HG03039 (cell line): ENCODE data around the gene BNIP3.

Experiments
- ATAC-seq: cut with Tn5 transposase; IDR thresholded peaks from one replicate; pipeline ENCODE4 v1.9.1; 2021; ENCODE audit warnings: mild to moderate bottlenecking, moderate library complexity; ENCODE audit not compliant: unreplicated experiment

BNIP3 gene

GRCh38 chr10:131978851-131979250 is 2.9 kb downstream of the BNIP3 start:
- no peak for ATAC-seq

GRCh38 chr10:131978366-131978765 is 3.4 kb downstream of the BNIP3 start:
- no peak for ATAC-seq

GRCh38 chr10:131977323-131978096 is 4.2 kb downstream of the BNIP3 start:
- no peak for ATAC-seq

DNA sequence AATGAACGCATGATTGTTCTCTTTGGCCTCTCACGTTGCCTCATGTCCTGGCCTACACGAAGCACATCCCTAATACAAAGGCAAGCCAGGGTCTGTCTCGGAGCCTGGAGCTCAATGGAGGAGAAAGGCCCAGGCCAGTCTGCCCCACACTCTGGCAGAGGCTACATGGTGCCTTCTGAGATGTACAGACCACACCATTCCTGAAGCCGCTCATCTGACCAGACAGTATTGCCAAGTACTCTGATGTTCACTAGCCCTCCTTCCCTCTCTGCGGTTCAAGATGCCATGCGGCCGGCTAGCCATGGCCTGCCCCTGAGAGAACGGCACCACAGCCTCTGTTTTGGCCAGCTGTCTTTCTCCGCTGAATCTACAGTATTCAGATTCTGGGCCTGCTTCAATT is 5.9 kb downstream of the BNIP3 start:
- ATAC-seq: no peak

DNA sequence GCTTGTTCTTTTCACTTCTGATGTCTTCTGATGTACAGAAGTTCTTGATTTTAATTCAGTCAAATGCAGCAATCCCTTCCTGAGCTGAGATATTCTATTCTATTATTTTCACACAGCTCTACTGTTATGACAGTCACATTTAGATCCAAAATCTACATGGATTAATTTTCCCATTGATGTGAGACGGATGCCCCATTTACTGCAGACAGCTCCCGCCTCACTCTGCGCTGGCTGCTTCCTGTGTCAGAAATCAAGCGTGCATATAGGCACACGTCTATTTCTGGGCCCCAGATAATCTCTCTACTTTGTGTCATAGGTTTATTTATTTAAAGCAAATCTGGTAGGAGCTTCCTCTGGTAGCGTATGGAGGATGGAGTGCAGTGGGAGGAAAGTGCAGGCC is 6.7 kb downstream of the BNIP3 start:
- no peak for ATAC-seq

DNA sequence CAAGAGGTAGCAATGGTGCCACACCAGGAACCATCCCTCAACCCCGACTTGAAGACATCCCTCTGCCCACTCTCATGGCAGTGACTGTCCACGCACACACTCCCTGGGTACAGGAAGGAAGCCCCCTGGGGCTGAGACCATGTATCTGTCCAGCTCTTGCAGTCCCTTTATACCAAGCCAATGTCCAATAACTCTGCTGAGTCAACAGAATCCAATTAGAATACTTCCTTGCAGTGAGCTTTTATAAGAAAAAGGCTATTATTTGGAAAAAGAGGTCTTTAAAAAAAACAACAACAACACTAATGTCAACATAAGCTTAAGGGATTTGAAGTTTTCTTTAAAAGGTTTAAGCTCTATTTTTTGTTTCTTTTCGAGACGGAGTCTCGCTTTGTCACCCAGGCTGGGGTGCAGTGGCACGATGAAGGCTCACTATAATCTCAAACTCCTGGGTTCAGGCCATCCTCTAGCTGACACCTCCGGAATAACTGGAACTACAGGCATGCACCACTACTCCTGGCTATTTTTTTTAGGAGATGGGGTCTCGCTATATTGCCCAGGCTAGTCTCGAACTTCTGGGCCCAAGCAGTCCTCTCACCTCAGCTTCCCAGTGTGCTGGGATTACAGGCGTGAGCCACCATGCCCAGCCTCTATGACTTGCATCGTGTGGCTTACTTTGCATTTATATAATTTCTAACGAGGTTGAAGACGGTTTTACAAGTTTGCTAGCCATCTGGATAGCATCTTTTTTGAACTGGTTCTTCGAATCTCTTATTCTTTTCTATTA is 7.5 kb downstream of the BNIP3 start:
- no peak for ATAC-seq

DNA sequence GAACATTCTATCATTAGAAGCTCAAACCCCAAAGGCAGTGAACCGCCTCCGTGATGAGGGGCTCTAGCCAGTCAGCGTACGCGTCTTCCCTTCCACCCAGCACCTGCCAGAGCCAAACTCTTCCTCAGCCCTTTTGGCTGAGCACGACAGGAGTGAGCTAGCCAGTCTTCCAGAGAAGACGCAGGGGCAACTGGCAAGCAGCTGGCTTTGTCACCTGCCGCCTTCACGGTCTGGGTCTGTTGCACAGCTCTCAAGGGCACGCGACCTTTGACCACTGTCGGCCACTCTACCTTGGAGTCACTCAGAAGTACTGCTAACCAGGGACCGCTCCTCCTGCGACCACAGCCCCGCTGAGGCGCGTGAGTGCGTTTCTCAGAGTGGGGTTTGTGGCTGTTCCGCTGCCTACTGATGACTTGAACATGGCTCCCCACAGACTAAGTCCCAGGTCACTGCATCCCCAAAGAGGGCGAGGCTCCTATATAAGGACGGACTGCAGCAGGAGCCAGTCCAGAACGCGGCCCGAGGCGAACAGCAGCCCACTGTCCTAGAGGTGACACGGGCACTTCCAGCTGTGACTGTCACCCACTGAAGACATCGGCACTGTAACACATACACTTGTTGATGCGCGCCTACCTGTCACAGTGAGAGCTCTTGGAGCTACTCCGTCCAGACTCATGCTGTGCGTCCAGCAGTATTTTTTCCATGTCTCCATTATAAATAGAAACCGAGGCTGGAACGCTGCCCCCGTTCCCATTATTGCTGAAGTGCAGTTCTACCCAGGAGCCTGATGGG is 8.4 kb downstream of the BNIP3 start:
- no peak for ATAC-seq

DNA sequence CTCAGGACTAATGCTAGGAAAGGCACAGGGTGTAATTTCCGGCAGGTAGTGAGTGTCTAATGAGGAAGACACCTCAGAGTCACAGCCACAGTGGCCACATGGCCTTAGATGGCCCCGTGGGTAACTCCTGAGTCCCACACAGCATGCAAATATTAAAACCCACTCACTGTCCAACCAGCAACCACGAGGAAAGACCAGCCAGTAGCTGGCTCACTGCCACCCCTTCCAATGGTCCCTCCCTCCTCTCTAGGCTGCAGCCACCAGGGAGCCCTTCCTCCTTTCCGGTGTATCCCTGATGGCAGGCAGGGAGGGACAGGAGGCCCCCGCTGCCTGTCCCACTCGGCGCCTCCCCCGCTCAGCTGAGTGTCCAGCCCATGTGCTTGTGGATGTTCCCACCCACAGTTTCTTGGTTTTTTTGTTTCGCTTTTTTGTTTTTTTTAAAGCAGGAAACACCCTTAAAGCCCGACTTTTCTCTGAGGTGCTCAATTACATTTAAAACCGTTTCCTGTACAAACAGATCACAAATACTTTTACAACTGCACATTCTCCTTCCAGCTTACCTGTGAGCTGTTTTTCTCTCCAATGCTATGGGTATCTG is 9.2 kb downstream of the BNIP3 start:
- ATAC-seq: peak; percentile 42

GRCh38 chr10:131971591-131971990 is 10.1 kb downstream of the BNIP3 start:
- no peak for ATAC-seq

DNA sequence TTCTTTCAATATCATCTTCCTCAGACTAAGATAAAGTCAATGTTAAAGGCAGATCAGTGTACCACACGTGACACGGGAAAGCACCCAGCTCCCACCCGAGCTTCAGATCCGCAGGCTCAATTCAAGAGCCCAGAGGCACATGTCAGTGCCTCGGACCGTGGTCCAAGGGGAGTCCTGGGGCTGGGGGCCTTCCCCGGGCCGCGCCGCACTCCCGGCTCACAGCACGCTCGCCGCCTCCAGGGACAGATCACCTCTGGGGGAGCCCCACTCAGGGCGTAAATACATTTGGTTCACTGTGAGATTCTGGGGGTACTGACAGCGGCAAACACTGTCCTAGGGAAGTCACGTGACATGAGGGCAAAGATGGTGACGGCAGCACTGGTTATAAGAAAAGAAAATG is 10.8 kb downstream of the BNIP3 start:
- ATAC-seq: no peak

GRCh38 chr10:131968949-131969348 is 12.8 kb downstream of the BNIP3 start:
- no peak for ATAC-seq

DNA sequence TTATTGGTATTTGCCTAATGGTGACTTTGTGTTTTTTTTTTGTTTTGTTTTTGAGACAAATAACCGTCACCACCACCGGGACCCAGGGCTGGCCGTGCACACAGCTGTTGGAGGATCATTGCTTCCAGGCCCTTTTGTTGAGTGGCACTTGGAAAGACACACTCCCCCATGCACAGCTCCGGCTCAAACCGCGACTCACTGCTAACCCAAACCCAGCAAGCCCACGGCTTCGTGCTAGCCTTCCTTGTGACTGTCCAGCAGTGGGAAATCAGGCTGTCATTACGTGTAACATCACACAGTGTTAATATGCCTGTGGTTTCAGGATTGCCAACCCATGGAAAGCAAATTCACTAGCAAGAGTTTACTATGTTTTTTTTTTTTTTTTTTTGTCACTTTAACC is 17.4 kb downstream of the BNIP3 start:
- no peak for ATAC-seq

GRCh38 chr10:131963811-131964210 is 17.9 kb downstream of the BNIP3 start:
- ATAC-seq: no peak

GRCh38 chr10:131963350-131963749 is 18.4 kb downstream of the BNIP3 start:
- no peak for ATAC-seq

DNA sequence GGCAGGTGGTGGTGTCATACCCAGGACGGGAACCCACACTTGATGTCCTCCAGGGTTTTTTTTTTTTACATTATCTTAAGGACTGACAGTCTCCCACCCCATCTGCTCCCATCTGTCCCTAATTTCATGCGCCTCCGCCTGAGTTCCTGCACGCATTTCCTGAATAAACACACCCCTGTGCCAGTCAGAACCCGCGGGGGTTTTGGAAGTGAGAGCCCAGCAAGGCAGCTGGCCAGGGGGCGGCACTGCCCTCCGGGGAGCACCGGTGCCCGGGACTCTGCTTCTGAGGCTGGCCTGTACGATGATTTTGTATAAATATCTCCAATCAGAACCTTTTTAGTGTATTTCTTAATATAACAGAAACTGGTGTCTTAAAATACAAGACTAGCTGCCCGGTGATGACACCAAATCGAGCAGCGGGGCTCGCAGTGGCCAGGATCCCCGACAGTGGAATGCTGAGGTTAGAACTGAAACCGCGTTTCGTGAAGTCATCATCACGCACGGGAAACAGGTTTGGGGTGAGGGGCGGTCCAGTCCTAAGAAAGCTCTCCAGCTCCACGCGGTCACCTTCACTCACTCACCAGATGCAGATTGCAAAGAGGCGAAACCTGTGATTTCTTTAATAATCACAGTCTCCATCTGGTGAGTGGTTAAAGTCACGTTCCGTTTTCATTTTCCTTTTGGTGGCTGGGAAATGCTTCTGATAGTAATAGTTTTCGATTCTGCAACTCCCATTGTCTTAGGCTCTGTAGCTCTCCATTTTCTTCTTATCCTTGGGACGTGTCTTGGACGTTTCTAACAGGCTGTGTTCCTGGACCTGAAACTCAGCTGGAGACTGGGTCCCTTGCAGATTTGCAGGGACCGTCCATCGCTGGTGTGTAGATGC is 19.7 kb downstream of the BNIP3 start:
- no peak for ATAC-seq

GRCh38 chr10:131961047-131961776 is 20.5 kb downstream of the BNIP3 start:
- ATAC-seq: no peak

- ATAC-seq: no peak
These were observed 21.1 kb downstream of the BNIP3 start for GRCh38 chr10:131960631-131961046.

DNA sequence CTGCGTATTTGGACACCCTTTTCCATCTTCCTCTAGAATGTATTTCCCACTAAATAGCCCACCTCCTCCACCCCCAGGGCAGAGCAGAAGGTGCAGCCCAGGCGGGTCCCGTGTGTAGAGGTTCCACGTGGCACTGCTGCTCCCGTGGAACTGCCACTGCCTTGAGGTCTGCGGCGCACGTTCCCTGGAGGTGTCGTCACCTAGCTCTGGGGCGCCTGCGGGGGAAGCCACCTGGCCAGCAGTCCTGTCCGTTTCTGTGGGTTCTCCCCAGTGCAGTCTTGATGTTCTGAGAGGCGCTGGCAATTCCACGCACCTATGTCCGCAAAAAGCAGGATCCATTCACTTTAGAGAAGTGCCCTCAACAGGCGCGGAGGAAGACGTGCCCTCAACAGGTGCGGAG is 21.9 kb downstream of the BNIP3 start:
- ATAC-seq: no peak

GRCh38 chr10:131955591-131956340 is 26.0 kb downstream of the BNIP3 start:
- ATAC-seq: no peak
